Tibial nerve (tissue), 4 donors: ENCODE results near the gene PAX3. TPM values are rescaled to one million over a fixed set of nuclear protein-coding genes. Genes with fewer than 3 reads are reported as not detected.

Experiments used
- DNase-seq, 2 donors: peaks; one replicate each; pipeline ENCODE4 v3.0.0-alpha.2; 2019; ENCODE audit warnings: low spot score in 2 of 2
- H3K27ac ChIP-seq, 4 donors: fragments of 200-600 bp; sonication (generic) in 3 of 4; one replicate each; pipeline ENCODE4 v1.5.1; 2017 to 2019; ENCODE audit warnings: mild to moderate bottlenecking in 1 of 4
- H3K27me3 ChIP-seq, 2 donors: fragments of 200-600 bp; sonication (generic) in 1 of 2; one replicate each; pipeline versions ENCODE4 v1.5.1 to v1.6.0; 2017 to 2019
- H3K36me3 ChIP-seq, 3 donors: fragments of 200-600 bp; sonication (generic); one replicate each; pipeline ENCODE4 v1.5.1; 2018 to 2019
- H3K4me1 ChIP-seq, 4 donors: fragments of 200-600 bp; sonication (generic) in 3 of 4; one replicate each; pipeline ENCODE4 v1.5.1; 2017 to 2019
- H3K4me3 ChIP-seq, 4 donors: fragments of 200-600 bp; sonication (generic) in 3 of 4; one replicate each; pipeline ENCODE4 v1.5.1; 2017 to 2019; ENCODE audit warnings: mild to moderate bottlenecking in 1 of 4, moderate library complexity in 1 of 4
- H3K9me3 ChIP-seq, 4 donors: fragments of 200-600 bp; sonication (generic) in 3 of 4; one replicate each; pipeline ENCODE4 v1.5.1; 2017 to 2019
- CTCF ChIP-seq, 5 experiments: fragments of 200-600 bp in 3 of 5; fragments of 450-650 bp in 2 of 5; sonication (generic) in 3 of 5; IDR thresholded peaks; one replicate each; pipeline ENCODE4 v1.5.1; 2016 to 2019; ENCODE audit warnings: antibody characterized with exemption in 5 of 5, mild to moderate bottlenecking in 3 of 5, moderate library complexity in 2 of 5
- EP300 ChIP-seq, 2 donors: sonication (generic); formaldehyde crosslinking; IDR thresholded peaks; one replicate each; pipeline ENCODE4 v1.6.1; 2017; ENCODE audit warnings: antibody characterized with exemption in 2 of 2, mild to moderate bottlenecking in 1 of 2
- POLR2A ChIP-seq, 2 donors: fragments of 450-650 bp; IDR thresholded peaks; one replicate each; pipeline ENCODE4 v1.6.1; 2017; ENCODE audit warnings: antibody characterized with exemption in 2 of 2, mild to moderate bottlenecking in 2 of 2, moderate library complexity in 2 of 2
- WGBS, 2 donors: methylation state at CpG; one replicate each; pipeline ENCODE4 v1.1.5; 2018; 5-methylcytosine and 5-hydroxymethylcytosine counted together
- total RNA-seq, 4 donors: library from RNA; depleted of rRNA; stranded (reverse); fragments of >200 nt; gene quantifications; one replicate each; pipeline ENCODE4 v1.1.0, GENCODE V29; 2016

Gene PAX3
- total RNA-seq, 4 donors from 2014 or later, result not detected

GRCh38 chr2:222232372-222232771, 66.4 kb downstream of the PAX3 start:
- DNase-seq, result no peak
- H3K27me3 ChIP-seq, result peaks cover 0 to 17% of the 10 kb centered on the region in 2 donors
- H3K36me3 ChIP-seq, result no peaks in the 10 kb centered on the region
- H3K9me3 ChIP-seq, result no peaks in the 10 kb centered on the region
- H3K27ac ChIP-seq, result no peak overlapping the region
- TF ChIP-seq CTCF (IDR thresholded peaks at IDR 0.05) (no peak), POLR2A (IDR thresholded peaks at IDR 0.05) (no peak), EP300 (IDR thresholded peaks at IDR 0.05) (no peak)
- 86 to 87% methylated on average over 3 of the region's 3 CpGs for WGBS, 2 donors
- no peaks in the 10 kb centered on the region for H3K4me1 ChIP-seq
- H3K4me3 ChIP-seq, result no peak overlapping the region

- H3K9me3 ChIP-seq, result no peaks in the 10 kb centered on the region
- DNase-seq, result no peak
- no peak for TF ChIP-seq POLR2A (IDR thresholded peaks at IDR 0.05)
- H3K27ac ChIP-seq, result no peak overlapping the region
- no peaks in the 10 kb centered on the region for H3K4me1 ChIP-seq
- 11 to 33% methylated on average over 4 of the region's 4 CpGs for WGBS, 2 donors
- no peaks in the 10 kb centered on the region for H3K36me3 ChIP-seq
- H3K4me3 ChIP-seq, result no peak overlapping the region
- H3K27me3 ChIP-seq, result peaks cover 0 to 5% of the 10 kb centered on the region in 2 donors
Observed at GRCh38 chr2:222228054-222228453, 70.7 kb downstream of the PAX3 start.

GRCh38 chr2:222218786-222219185, 80.0 kb downstream of the PAX3 start:
- DNase-seq, result no peak
- H3K4me1 ChIP-seq, result no peaks in the 10 kb centered on the region
- WGBS, 2 donors, result 48 to 49% methylated on average over 6 of the region's 6 CpGs

GRCh38 chr2:222217712-222218111, 81.1 kb downstream of the PAX3 start:
- DNase-seq, result no peak
- Histone ChIP-seq H3K4me1 (no peaks in the 10 kb centered on the region), H3K36me3 (no peaks in the 10 kb centered on the region), H3K9me3 (no peaks in the 10 kb centered on the region), H3K27me3 (no peaks in the 10 kb centered on the region), H3K27ac (no peak overlapping the region), H3K4me3 (no peak overlapping the region)
- 83 to 88% methylated on average over 1 of the region's 1 CpG for WGBS, 2 donors
- no peak for TF ChIP-seq CTCF (IDR thresholded peaks at IDR 0.05)
- no peak for TF ChIP-seq POLR2A (IDR thresholded peaks at IDR 0.05)
- TF ChIP-seq EP300 (IDR thresholded peaks at IDR 0.05), result no peak

More at GRCh38 chr2:222218786-222219185, 80.0 kb downstream of the PAX3 start:
- H3K36me3 ChIP-seq, result no peaks in the 10 kb centered on the region
- no peak overlapping the region for H3K27ac ChIP-seq
- no peak overlapping the region for H3K4me3 ChIP-seq
- no peaks in the 10 kb centered on the region for H3K27me3 ChIP-seq
- no peaks in the 10 kb centered on the region for H3K9me3 ChIP-seq
- TF ChIP-seq CTCF (IDR thresholded peaks at IDR 0.05) (no peak), POLR2A (IDR thresholded peaks at IDR 0.05) (no peak), EP300 (IDR thresholded peaks at IDR 0.05) (no peak)

GRCh38 chr2:222214885-222215284, 83.9 kb downstream of the PAX3 start:
- 33 to 37% methylated on average over 1 of the region's 1 CpG for whole genome bisulfite sequencing, 2 donors

More at GRCh38 chr2:222214885-222215284, 83.9 kb downstream of the PAX3 start:
- Histone ChIP-seq H3K27me3 (peaks cover 0 to 7% of the 10 kb centered on the region in 2 donors), H3K27ac (no peak overlapping the region), H3K4me1 (no peaks in the 10 kb centered on the region), H3K4me3 (no peak overlapping the region), H3K36me3 (no peaks in the 10 kb centered on the region), H3K9me3 (no peaks in the 10 kb centered on the region)
- TF ChIP-seq CTCF (IDR thresholded peaks at IDR 0.05), result no peak
- TF ChIP-seq POLR2A (IDR thresholded peaks at IDR 0.05), result no peak
- TF ChIP-seq EP300 (IDR thresholded peaks at IDR 0.05), result no peak
- DNase-seq, result no peak
